Measurements from ENCODE around the gene PLK4.

Gene PLK4

GRCh38 chr4:127880763-127881562 is at the start of gene PLK4:
PLK4 (plus strand) TSS chr4:127880893; CDS start chr4:127881135, 242 bp downstream.
- DNase-seq: peak; percentile 97
- in situ Hi-C loops (cut with MboI; ENCODE audit: low pct_unique_long_range_greater_than_20kb, low sequenced_read_pairs): no loop called here

GRCh38 chr4:127832585-127832984 is 48.1 kb upstream of the PLK4 start:
- peak; percentile 20 for DNase-seq
- in situ Hi-C loops (cut with MboI; ENCODE audit: low pct_unique_long_range_greater_than_20kb, low sequenced_read_pairs): no loop called here

GRCh38 chr4:127843704-127844600 is 36.7 kb upstream of the PLK4 start:
- in situ Hi-C loops (cut with MboI; ENCODE audit: low pct_unique_long_range_greater_than_20kb, low sequenced_read_pairs): no loop called here
- no peak for DNase-seq

- in situ Hi-C loops (cut with MboI; ENCODE audit: low pct_unique_long_range_greater_than_20kb, low sequenced_read_pairs): no loop called here
These were observed 36.0 kb upstream of the PLK4 start for GRCh38 chr4:127844601-127845116.

GRCh38 chr4:127846061-127846460 is 34.6 kb upstream of the PLK4 start:
- DNase-seq: no peak
- in situ Hi-C loops (cut with MboI; ENCODE audit: low pct_unique_long_range_greater_than_20kb, low sequenced_read_pairs): no loop called here

More at GRCh38 chr4:127844601-127845116, 36.0 kb upstream of the PLK4 start:
- DNase-seq: no peak

- no peak for DNase-seq
- in situ Hi-C loops (cut with MboI; ENCODE audit: low pct_unique_long_range_greater_than_20kb, low sequenced_read_pairs): no loop called here
These were observed 33.9 kb upstream of the PLK4 start for GRCh38 chr4:127846765-127847164.

- in situ Hi-C loops (cut with MboI; ENCODE audit: low pct_unique_long_range_greater_than_20kb, low sequenced_read_pairs): no loop called here
- no peak for DNase-seq
These were observed 31.0 kb upstream of the PLK4 start for GRCh38 chr4:127849505-127850234.

- in situ Hi-C loops (cut with MboI; ENCODE audit: low pct_unique_long_range_greater_than_20kb, low sequenced_read_pairs): no loop called here
- no peak for DNase-seq
These were observed 28.0 kb upstream of the PLK4 start for GRCh38 chr4:127852661-127853060.

- in situ Hi-C loops (cut with MboI; ENCODE audit: low pct_unique_long_range_greater_than_20kb, low sequenced_read_pairs): no loop called here
- DNase-seq: no peak
These were observed 24.4 kb upstream of the PLK4 start for GRCh38 chr4:127856196-127856812.

GRCh38 chr4:127856813-127857447 is 23.8 kb upstream of the PLK4 start:
- in situ Hi-C loops (cut with MboI; ENCODE audit: low pct_unique_long_range_greater_than_20kb, low sequenced_read_pairs): no loop called here

GRCh38 chr4:127857641-127858040 is 23.1 kb upstream of the PLK4 start:
- in situ Hi-C loops (cut with MboI; ENCODE audit: low pct_unique_long_range_greater_than_20kb, low sequenced_read_pairs): no loop called here
- no peak for DNase-seq

More at GRCh38 chr4:127856813-127857447, 23.8 kb upstream of the PLK4 start:
- DNase-seq: no peak

GRCh38 chr4:127868196-127868595 is 12.5 kb upstream of the PLK4 start:
- in situ Hi-C loops (cut with MboI; ENCODE audit: low pct_unique_long_range_greater_than_20kb, low sequenced_read_pairs): no loop called here
- no peak for DNase-seq

GRCh38 chr4:127870281-127870680 is 10.4 kb upstream of the PLK4 start:
- in situ Hi-C loops (cut with MboI; ENCODE audit: low pct_unique_long_range_greater_than_20kb, low sequenced_read_pairs): no loop called here
- DNase-seq: no peak

GRCh38 chr4:127870688-127871087 is 10.0 kb upstream of the PLK4 start:
- in situ Hi-C loops (cut with MboI; ENCODE audit: low pct_unique_long_range_greater_than_20kb, low sequenced_read_pairs): no loop called here
- DNase-seq: no peak

GRCh38 chr4:127875791-127876190 is 4.9 kb upstream of the PLK4 start:
- DNase-seq: no peak
- in situ Hi-C loops (cut with MboI; ENCODE audit: low pct_unique_long_range_greater_than_20kb, low sequenced_read_pairs): no loop called here

- in situ Hi-C loops (cut with MboI; ENCODE audit: low pct_unique_long_range_greater_than_20kb, low sequenced_read_pairs): no loop called here
- DNase-seq: no peak
These were observed 821 bp downstream of the PLK4 start for GRCh38 chr4:127881563-127881864.

GRCh38 chr4:127888559-127888958 is 7.9 kb downstream of the PLK4 start:
- no peak for DNase-seq
- in situ Hi-C loops (cut with MboI; ENCODE audit: low pct_unique_long_range_greater_than_20kb, low sequenced_read_pairs): no loop called here

- in situ Hi-C loops (cut with MboI; ENCODE audit: low pct_unique_long_range_greater_than_20kb, low sequenced_read_pairs): no loop called here
- no peak for DNase-seq
These were observed 9.2 kb downstream of the PLK4 start for GRCh38 chr4:127889903-127890302.

- in situ Hi-C loops (cut with MboI; ENCODE audit: low pct_unique_long_range_greater_than_20kb, low sequenced_read_pairs): no loop called here
- no peak for DNase-seq
These were observed 15.4 kb downstream of the PLK4 start for GRCh38 chr4:127896069-127896468.
